SK-N-SH (cell line): Measurements from ENCODE around the gene ZNF541. TPM values are rescaled to one million over a fixed set of nuclear protein-coding genes. Genes with fewer than 3 reads are reported as not detected.

Experiments used
- CTCF ChIA-PET: fragments of 300-600, 350-600 bp; formaldehyde crosslinking; extraction: SDS; loops from one replicate; lab custom pipeline; 2021; lab: Yijun Ruan, JAX
- POLR2A ChIA-PET: fragments of 350-600 bp; sonication (Branson Sonifier 250); formaldehyde crosslinking; extraction: SDS; loops from one replicate; lab custom pipeline; 2020; ENCODE audit warnings: antibody characterized with exemption, inconsistent platforms; lab: Yijun Ruan, JAX
- DNase-seq: peaks from one replicate; pipeline ENCODE4 v3.0.0; 2012
- H2AFZ ChIP-seq: fragments of 200-600 bp; sonication (generic); 2 replicates; pipeline ENCODE4 v1.8.1; 2016; ENCODE audit warnings: antibody characterized with exemption, mild to moderate bottlenecking, low read depth
- H3F3A ChIP-seq: fragments of 200-600 bp; sonication (generic); replicated peaks from 2 replicates; pipeline ENCODE3; 2016; ENCODE audit warnings: antibody characterized with exemption, mild to moderate bottlenecking; ENCODE audit not compliant: insufficient read depth
- H3K27ac ChIP-seq, 2 experiments: fragments of 200-500 bp in 1 of 2; fragments of 200-600 bp in 1 of 2; sonication (Bioruptor generic) in 1 of 2; sonication (generic), shearing (Covaris generic) in 1 of 2; 2 replicates each; pipeline versions ENCODE4 v1.5.1 to v1.6.1; 2014 to 2016; ENCODE audit warnings: low read depth in 2 of 2, inconsistent platforms in 1 of 2, low read length in 1 of 2, mild to moderate bottlenecking in 1 of 2, mixed read lengths in 1 of 2
- H3K27me3 ChIP-seq: fragments of 200-600 bp; sonication (generic), shearing (Covaris generic); 2 replicates; pipeline ENCODE4 v1.6.1; 2016; ENCODE audit warnings: mixed run types; ENCODE audit not compliant: insufficient read depth
- H3K36me3 ChIP-seq, 2 experiments: fragments of 200-500 bp in 1 of 2; fragments of 200-600 bp in 1 of 2; sonication (Bioruptor generic) in 1 of 2; sonication (generic) in 1 of 2; replicated peaks in 1 of 2; 2 replicates each; pipeline versions ENCODE3 to v1.5.1; 2014 to 2016; ENCODE audit warnings: low read length in 1 of 2, mild to moderate bottlenecking in 1 of 2; ENCODE audit not compliant: insufficient read depth in 2 of 2, control insufficient read depth in 1 of 2
- H3K4me1 ChIP-seq, 2 experiments: fragments of 200-500 bp in 1 of 2; fragments of 200-600 bp in 1 of 2; sonication (Bioruptor generic) in 1 of 2; sonication (generic), shearing (Covaris generic) in 1 of 2; 2 replicates each; pipeline versions ENCODE4 v1.5.1 to v1.6.1; 2014 to 2016; ENCODE audit warnings: low read depth in 1 of 2, low read length in 1 of 2, mixed run types in 1 of 2; ENCODE audit not compliant: insufficient read depth in 2 of 2, control insufficient read depth in 1 of 2
- H3K4me2 ChIP-seq: fragments of 200-600 bp; sonication (generic), shearing (Covaris generic); 2 replicates; pipeline ENCODE4 v1.6.1; 2017; ENCODE audit warnings: mixed run types
- H3K4me3 ChIP-seq, 2 experiments: fragments of 200-500 bp in 1 of 2; fragments of 200-600 bp in 1 of 2; sonication (Bioruptor generic) in 1 of 2; sonication (generic), shearing (Covaris generic) in 1 of 2; 2 replicates each; pipeline versions ENCODE4 v1.5.1 to v1.8.1; 2014 to 2016; ENCODE audit warnings: low read depth in 2 of 2, inconsistent platforms in 1 of 2, low read length in 1 of 2, mild to moderate bottlenecking in 1 of 2, mixed read lengths in 1 of 2, moderate library complexity in 1 of 2
- H3K79me2 ChIP-seq: fragments of 200-600 bp; sonication (generic); 2 replicates; pipeline ENCODE4 v1.8.1; 2017; ENCODE audit warnings: mild to moderate bottlenecking; ENCODE audit not compliant: insufficient read depth
- H3K9ac ChIP-seq: fragments of 200-600 bp; sonication (generic); 2 replicates; pipeline ENCODE4 v1.6.1; 2017; ENCODE audit warnings: mixed run types
- H3K9me2 ChIP-seq: fragments of 200-600 bp; sonication (generic); 2 replicates; pipeline ENCODE4 v1.6.1; 2017; ENCODE audit warnings: mixed run types
- H3K9me3 ChIP-seq: fragments of 200-600 bp; sonication (generic); 2 replicates; pipeline ENCODE4 v1.6.1; 2017; ENCODE audit warnings: mixed run types, mild to moderate bottlenecking, moderate library complexity
- H4K20me1 ChIP-seq: fragments of 200-600 bp; sonication (generic); 2 replicates; pipeline ENCODE4 v1.6.1; 2017; ENCODE audit warnings: mild to moderate bottlenecking, mixed run types; ENCODE audit not compliant: insufficient read depth
- FOSL2 ChIP-seq: IDR thresholded peaks from 2 replicates; pipeline ENCODE4 v1.4.0; 2012; ENCODE audit warnings: low read depth, mild to moderate bottlenecking, moderate library complexity, borderline replicate concordance
- FOXJ3 ChIP-seq: sonication (generic); formaldehyde crosslinking; IDR thresholded peaks from 2 replicates; pipeline ENCODE4 v1.5.1; 2020; ENCODE audit warnings: mild to moderate bottlenecking, missing genetic modification reagents
- IRF3 ChIP-seq: fragments of 150-350 bp; IDR thresholded peaks from 2 replicates; pipeline ENCODE4 v1.6.1; 2016; ENCODE audit warnings: mild to moderate bottlenecking, low read depth, low read length
- JUND ChIP-seq: IDR thresholded peaks from 2 replicates; pipeline ENCODE4 v1.4.0; 2012
- POLR2AphosphoS5 ChIP-seq: IDR thresholded peaks from 2 replicates; pipeline ENCODE4 v1.6.1; 2012; ENCODE audit warnings: low read depth, low read length
- RXRA ChIP-seq: IDR thresholded peaks from 2 replicates; pipeline ENCODE4 v1.4.0; 2012; ENCODE audit warnings: low read depth, mild to moderate bottlenecking, borderline replicate concordance
- SIN3A ChIP-seq: IDR thresholded peaks from 2 replicates; pipeline ENCODE4 v1.6.1; 2012; ENCODE audit warnings: low read depth, mild to moderate bottlenecking, low read length, moderate library complexity, borderline replicate concordance
- TAF1 ChIP-seq: IDR thresholded peaks from 2 replicates; pipeline ENCODE4 v1.6.1; 2012; ENCODE audit warnings: low read depth, mild to moderate bottlenecking, low read length, moderate library complexity, borderline replicate concordance
- TCF12 ChIP-seq: IDR thresholded peaks from 2 replicates; pipeline ENCODE4 v1.4.0; 2012
- TEAD4 ChIP-seq: IDR thresholded peaks from 2 replicates; pipeline ENCODE4 v1.4.0; 2012; ENCODE audit warnings: mild to moderate bottlenecking, borderline replicate concordance; ENCODE audit not compliant: insufficient read depth
- USF1 ChIP-seq: IDR thresholded peaks from 2 replicates; pipeline ENCODE4 v1.4.0; 2012; ENCODE audit warnings: low read depth, borderline replicate concordance
- WGBS: methylation state at CpG from one replicate; pipeline ENCODE4 v1.1.6; 2017; ENCODE audit warnings: low lambda C conversion rate; 5-methylcytosine and 5-hydroxymethylcytosine counted together
- polyA plus RNA-seq, 3 experiments: library from polyadenylated mRNA; depleted of rRNA; stranded (reverse); fragments of >200 nt; gene quantifications; 2 replicates each; pipeline ENCODE4 v1.2.3, GENCODE V29; 2012
- TF ChIP-seq, protein P1 (sequence below): IDR thresholded peaks from 2 replicates; pipeline ENCODE4 v1.6.1; 2012; ENCODE audit warnings: mild to moderate bottlenecking, low read depth, low read length, moderate library complexity
- TF ChIP-seq, protein P2 (sequence below): IDR thresholded peaks from 2 replicates; pipeline ENCODE4; 2012

The ZNF541 gene
- polyA plus RNA-seq, 1 of the 3 experiments (the other 2 are of a cell fraction), result 0.08 TPM

DNA sequence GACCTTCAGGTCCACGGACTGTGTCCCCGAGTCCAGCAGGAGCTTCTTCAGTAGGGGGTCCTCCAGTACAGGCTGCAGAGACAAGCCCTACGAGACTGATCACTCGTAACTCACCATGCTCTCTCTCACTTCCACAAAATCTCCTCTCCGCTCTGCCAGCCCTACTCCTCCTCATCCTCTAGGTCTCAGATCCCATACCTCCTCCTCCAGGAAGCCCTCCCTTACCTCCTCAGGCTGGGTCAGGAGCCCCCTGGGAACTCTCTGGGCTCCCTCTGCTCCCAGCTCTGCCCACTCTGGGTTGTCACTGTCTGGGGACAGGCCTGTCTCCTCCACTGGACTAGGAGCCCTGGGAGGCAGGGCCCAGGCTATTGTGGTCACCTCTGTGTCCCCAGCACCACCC, 34.1 kb downstream of the ZNF541 start:
- Histone ChIP-seq H3K9me3 (no peaks in the 10 kb centered on the region), H3F3A (no peaks in the 10 kb centered on the region), H4K20me1 (no peaks in the 10 kb centered on the region), H3K4me1 (peaks cover 0 to 14% of the 10 kb centered on the region in 2 experiments; a peak in 1 of 4 replicates), H3K27ac (no peak overlapping the region), H3K9me2 (no peaks in the 10 kb centered on the region), H3K4me3 (no peak overlapping the region), H3K4me2 (no peak overlapping the region), H3K36me3 (no peaks in the 10 kb centered on the region), H3K9ac (no peak overlapping the region), H3K27me3 (no peaks in the 10 kb centered on the region), H3K79me2 (no peaks in the 10 kb centered on the region), H2AFZ (no peak overlapping the region)
- ChIA-PET POLR2A (no interaction called here), CTCF (no interaction called here)
- WGBS, result 73% methylated on average over 5 of the region's 5 CpGs
- no peak for TF ChIP-seq IRF3
- no peak for TF ChIP-seq POLR2AphosphoS5
- no peak for TF ChIP-seq TAF1
- TF ChIP-seq FOSL2, result no peak
- TF ChIP-seq FOXJ3 (CRISPR knock-in tag), result no peak
- TF ChIP-seq, protein P1, sequence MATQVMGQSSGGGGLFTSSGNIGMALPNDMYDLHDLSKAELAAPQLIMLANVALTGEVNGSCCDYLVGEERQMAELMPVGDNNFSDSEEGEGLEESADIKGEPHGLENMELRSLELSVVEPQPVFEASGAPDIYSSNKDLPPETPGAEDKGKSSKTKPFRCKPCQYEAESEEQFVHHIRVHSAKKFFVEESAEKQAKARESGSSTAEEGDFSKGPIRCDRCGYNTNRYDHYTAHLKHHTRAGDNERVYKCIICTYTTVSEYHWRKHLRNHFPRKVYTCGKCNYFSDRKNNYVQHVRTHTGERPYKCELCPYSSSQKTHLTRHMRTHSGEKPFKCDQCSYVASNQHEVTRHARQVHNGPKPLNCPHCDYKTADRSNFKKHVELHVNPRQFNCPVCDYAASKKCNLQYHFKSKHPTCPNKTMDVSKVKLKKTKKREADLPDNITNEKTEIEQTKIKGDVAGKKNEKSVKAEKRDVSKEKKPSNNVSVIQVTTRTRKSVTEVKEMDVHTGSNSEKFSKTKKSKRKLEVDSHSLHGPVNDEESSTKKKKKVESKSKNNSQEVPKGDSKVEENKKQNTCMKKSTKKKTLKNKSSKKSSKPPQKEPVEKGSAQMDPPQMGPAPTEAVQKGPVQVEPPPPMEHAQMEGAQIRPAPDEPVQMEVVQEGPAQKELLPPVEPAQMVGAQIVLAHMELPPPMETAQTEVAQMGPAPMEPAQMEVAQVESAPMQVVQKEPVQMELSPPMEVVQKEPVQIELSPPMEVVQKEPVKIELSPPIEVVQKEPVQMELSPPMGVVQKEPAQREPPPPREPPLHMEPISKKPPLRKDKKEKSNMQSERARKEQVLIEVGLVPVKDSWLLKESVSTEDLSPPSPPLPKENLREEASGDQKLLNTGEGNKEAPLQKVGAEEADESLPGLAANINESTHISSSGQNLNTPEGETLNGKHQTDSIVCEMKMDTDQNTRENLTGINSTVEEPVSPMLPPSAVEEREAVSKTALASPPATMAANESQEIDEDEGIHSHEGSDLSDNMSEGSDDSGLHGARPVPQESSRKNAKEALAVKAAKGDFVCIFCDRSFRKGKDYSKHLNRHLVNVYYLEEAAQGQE, result no peak
- no peak for DNase-seq

DNA sequence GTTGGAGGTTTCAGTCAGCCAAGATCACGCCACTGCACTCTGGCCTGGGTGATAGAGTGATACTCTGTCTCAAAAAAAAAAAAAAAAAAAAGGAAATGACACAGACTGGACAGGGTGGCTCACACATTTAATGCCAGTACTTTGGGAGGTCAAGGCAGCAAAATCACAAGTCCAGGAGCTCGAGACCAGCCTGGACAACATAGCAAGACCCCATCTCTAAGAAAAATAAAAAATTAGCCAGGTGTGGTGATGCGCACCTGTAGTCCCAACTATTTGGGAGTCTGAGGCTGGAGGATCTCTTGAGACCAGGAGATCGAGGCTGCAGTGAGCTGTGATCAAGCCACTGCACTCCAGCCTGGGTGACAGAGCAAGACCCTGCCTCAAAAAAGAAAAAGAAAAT, 35.5 kb downstream of the ZNF541 start:
- H3F3A ChIP-seq, result no peaks in the 10 kb centered on the region
- TF ChIP-seq POLR2AphosphoS5 (no peak), IRF3 (no peak), JUND (no peak), SIN3A (no peak), RXRA (no peak), USF1 (no peak), TEAD4 (no peak), TCF12 (no peak)
- TF ChIP-seq, protein P2, sequence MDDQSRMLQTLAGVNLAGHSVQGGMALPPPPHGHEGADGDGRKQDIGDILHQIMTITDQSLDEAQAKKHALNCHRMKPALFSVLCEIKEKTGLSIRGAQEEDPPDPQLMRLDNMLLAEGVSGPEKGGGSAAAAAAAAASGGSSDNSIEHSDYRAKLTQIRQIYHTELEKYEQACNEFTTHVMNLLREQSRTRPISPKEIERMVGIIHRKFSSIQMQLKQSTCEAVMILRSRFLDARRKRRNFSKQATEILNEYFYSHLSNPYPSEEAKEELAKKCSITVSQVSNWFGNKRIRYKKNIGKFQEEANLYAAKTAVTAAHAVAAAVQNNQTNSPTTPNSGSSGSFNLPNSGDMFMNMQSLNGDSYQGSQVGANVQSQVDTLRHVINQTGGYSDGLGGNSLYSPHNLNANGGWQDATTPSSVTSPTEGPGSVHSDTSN, result no peak
- no peak overlapping the region for H3K4me2 ChIP-seq
- DNase-seq, result no peak
- POLR2A ChIA-PET, result no interaction called here
- no peak overlapping the region for H2AFZ ChIP-seq
- CTCF ChIA-PET, result interaction anchor here (0.6 to 1.6 kb wide), 3 partner anchors 23 to 101 kb away, joined by 3 to 4 read pairs (median 3); partner anchors contain the start of gene NAPA
- H3K27me3 ChIP-seq, result no peaks in the 10 kb centered on the region
- peaks cover 0 to 14% of the 10 kb centered on the region in 2 experiments; a peak in 1 of 4 replicates for H3K4me1 ChIP-seq
- no peaks in the 10 kb centered on the region for H3K9me3 ChIP-seq
- H3K4me3 ChIP-seq, result no peak overlapping the region
- H3K27ac ChIP-seq, result no peak overlapping the region
- no peaks in the 10 kb centered on the region for H3K36me3 ChIP-seq
- no peak overlapping the region for H3K9ac ChIP-seq
- 62% methylated on average over 4 of the region's 4 CpGs for WGBS
- H3K9me2 ChIP-seq, result no peaks in the 10 kb centered on the region
- no peaks in the 10 kb centered on the region for H4K20me1 ChIP-seq
- no peaks in the 10 kb centered on the region for H3K79me2 ChIP-seq
